ENCODE data around the gene TYSND1.

DNA sequence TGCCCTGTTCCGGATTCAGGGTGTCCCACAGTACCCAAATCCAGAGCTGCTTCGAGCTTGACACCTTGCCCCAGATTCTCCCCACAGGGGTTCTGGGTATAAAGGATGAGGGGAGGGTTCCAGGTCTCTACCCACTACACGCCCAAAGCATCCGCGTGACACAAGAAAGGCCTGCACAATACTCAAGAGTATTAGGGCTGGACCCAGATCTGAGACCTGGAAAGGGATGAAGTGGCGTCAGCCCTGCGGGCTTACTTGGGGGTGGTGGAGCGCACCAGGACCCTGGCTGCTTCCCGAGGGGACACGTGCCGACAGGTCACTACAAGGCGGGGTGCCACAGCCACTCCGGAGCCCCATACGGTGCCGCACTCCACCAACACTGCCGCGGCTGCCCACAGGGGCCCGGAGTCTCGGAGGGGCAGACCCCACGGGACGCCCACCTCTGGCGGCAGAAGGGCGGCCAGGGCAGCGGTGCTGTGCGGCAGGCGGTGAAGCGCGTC lies 1.3 kb downstream of the TYSND1 start:
- TF ChIP-seq POLR2A (IDR thresholded peaks at IDR 0.05; ENCODE audit: borderline replicate concordance, extremely low read depth, insufficient read depth, insufficient read length) (no peak), EGR1 (IDR thresholded peaks at IDR 0.05; ENCODE audit: low read depth) (no peak), EZH2 (IDR thresholded peaks at IDR 0.05) (no peak), SP1 (IDR thresholded peaks at IDR 0.05; ENCODE audit: low read depth) (no peak)
- TF ChIP-seq, protein P1, sequence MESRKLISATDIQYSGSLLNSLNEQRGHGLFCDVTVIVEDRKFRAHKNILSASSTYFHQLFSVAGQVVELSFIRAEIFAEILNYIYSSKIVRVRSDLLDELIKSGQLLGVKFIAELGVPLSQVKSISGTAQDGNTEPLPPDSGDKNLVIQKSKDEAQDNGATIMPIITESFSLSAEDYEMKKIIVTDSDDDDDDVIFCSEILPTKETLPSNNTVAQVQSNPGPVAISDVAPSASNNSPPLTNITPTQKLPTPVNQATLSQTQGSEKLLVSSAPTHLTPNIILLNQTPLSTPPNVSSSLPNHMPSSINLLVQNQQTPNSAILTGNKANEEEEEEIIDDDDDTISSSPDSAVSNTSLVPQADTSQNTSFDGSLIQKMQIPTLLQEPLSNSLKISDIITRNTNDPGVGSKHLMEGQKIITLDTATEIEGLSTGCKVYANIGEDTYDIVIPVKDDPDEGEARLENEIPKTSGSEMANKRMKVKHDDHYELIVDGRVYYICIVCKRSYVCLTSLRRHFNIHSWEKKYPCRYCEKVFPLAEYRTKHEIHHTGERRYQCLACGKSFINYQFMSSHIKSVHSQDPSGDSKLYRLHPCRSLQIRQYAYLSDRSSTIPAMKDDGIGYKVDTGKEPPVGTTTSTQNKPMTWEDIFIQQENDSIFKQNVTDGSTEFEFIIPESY (IDR thresholded peaks at IDR 0.05; ENCODE audit: extremely low read depth, insufficient replicate concordance, low read length): no peak
- TF ChIP-seq, protein P2, sequence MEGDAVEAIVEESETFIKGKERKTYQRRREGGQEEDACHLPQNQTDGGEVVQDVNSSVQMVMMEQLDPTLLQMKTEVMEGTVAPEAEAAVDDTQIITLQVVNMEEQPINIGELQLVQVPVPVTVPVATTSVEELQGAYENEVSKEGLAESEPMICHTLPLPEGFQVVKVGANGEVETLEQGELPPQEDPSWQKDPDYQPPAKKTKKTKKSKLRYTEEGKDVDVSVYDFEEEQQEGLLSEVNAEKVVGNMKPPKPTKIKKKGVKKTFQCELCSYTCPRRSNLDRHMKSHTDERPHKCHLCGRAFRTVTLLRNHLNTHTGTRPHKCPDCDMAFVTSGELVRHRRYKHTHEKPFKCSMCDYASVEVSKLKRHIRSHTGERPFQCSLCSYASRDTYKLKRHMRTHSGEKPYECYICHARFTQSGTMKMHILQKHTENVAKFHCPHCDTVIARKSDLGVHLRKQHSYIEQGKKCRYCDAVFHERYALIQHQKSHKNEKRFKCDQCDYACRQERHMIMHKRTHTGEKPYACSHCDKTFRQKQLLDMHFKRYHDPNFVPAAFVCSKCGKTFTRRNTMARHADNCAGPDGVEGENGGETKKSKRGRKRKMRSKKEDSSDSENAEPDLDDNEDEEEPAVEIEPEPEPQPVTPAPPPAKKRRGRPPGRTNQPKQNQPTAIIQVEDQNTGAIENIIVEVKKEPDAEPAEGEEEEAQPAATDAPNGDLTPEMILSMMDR (IDR thresholded peaks at IDR 0.05 in 2 of 3, conservative IDR thresholded peaks at IDR 0.05 in 1 of 3; ENCODE audit: borderline replicate concordance in 1 of 3, insufficient read depth in 1 of 3, low read depth in 2 of 3, low read length in 2 of 3): no peak
- TF ChIP-seq, protein P3, sequence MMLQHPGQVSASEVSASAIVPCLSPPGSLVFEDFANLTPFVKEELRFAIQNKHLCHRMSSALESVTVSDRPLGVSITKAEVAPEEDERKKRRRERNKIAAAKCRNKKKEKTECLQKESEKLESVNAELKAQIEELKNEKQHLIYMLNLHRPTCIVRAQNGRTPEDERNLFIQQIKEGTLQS (IDR thresholded peaks at IDR 0.05): no peak

Measured in HCT116 (cell line).